Measurements from ENCODE around the gene DEFB132.

DNA sequence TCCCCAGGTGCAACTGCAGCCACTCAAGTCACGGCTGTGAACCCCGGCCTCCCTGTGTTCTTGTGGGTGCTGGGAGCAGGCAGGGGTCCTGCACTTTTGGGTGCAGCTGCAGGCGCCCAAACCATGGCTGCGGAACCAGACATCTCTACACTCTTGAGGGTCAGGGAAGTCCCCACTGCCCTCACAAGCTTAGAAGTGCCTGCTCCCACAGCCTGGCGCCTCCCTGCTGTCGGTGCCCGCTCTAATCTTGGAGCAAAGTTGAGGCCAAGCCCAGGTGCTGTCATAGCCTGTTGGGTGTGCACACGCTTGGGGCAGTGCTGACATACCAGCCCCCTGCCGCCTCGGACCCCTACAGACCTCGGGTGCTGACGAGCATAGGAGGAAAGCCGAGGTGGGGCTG lies 6.2 kb downstream of the DEFB132 start:
- TF ChIP-seq, protein P1, sequence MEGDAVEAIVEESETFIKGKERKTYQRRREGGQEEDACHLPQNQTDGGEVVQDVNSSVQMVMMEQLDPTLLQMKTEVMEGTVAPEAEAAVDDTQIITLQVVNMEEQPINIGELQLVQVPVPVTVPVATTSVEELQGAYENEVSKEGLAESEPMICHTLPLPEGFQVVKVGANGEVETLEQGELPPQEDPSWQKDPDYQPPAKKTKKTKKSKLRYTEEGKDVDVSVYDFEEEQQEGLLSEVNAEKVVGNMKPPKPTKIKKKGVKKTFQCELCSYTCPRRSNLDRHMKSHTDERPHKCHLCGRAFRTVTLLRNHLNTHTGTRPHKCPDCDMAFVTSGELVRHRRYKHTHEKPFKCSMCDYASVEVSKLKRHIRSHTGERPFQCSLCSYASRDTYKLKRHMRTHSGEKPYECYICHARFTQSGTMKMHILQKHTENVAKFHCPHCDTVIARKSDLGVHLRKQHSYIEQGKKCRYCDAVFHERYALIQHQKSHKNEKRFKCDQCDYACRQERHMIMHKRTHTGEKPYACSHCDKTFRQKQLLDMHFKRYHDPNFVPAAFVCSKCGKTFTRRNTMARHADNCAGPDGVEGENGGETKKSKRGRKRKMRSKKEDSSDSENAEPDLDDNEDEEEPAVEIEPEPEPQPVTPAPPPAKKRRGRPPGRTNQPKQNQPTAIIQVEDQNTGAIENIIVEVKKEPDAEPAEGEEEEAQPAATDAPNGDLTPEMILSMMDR (IDR thresholded peaks at IDR 0.05; ENCODE audit: insufficient read depth, low read length, poor library complexity, severe bottlenecking) = no peak
- TF ChIP-seq EZH2phosphoT487 (conservative IDR thresholded peaks at IDR 0.05; ENCODE audit: low read length) = no peak

All from SU-DHL-6 (cell line).